PC-3 (cell line): ENCODE data around the gene AHCYL2. TPM values are rescaled to one million over a fixed set of nuclear protein-coding genes. Genes with fewer than 3 reads are reported as not detected.

ENCODE experiments used
- total RNA-seq: library from RNA; depleted of rRNA; stranded (reverse); fragments of >200 nt; gene quantifications from 2 replicates; pipeline ENCODE4 v1.2.3, GENCODE V29; 2014; rRNA removed

AHCYL2 gene
- total RNA-seq, 1 experiment from 2014 or later = 9.2 TPM

Other genes starting within 250 kb of the AHCYL2 start
- gene TNPO3, start 169.9 kb upstream of the AHCYL2 start, total RNA-seq = 55.9 and 57.3 TPM in 2 replicates
- 23.7 and 26.4 TPM in 2 replicates for gene TSPAN33, start 80.3 kb upstream of the AHCYL2 start, total RNA-seq
- 15.5 and 15.7 TPM in 2 replicates for gene SMO, start 36.4 kb upstream of the AHCYL2 start, total RNA-seq
- gene STRIP2, start 209.4 kb downstream of the AHCYL2 start, total RNA-seq = 7.5 and 8.0 TPM in 2 replicates